Activated CD4-positive, CD25-positive, alpha-beta regulatory T cell treated with anti-CD3 and anti-CD28 coated beads, Interleukin-2, amount 50 U/mL, for 24 hours (primary cell): ENCODE data around the gene SLC45A3.
"Not testable (repeated sequence)": the region's sequence is repeated elsewhere in the genome, so short reads cannot be mapped to it uniquely, and the experiment has no call there.

Experiments
- ATAC-seq, 2 donors: fragments of 150-1000 bp; cut with Tn5 transposase; one replicate each; pipeline ENCODE4 v1.10.0; 2021; ENCODE audit warnings: mild to moderate bottlenecking in 1 of 2, moderate library complexity in 1 of 2

Gene SLC45A3, protein sequence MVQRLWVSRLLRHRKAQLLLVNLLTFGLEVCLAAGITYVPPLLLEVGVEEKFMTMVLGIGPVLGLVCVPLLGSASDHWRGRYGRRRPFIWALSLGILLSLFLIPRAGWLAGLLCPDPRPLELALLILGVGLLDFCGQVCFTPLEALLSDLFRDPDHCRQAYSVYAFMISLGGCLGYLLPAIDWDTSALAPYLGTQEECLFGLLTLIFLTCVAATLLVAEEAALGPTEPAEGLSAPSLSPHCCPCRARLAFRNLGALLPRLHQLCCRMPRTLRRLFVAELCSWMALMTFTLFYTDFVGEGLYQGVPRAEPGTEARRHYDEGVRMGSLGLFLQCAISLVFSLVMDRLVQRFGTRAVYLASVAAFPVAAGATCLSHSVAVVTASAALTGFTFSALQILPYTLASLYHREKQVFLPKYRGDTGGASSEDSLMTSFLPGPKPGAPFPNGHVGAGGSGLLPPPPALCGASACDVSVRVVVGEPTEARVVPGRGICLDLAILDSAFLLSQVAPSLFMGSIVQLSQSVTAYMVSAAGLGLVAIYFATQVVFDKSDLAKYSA

DNA sequence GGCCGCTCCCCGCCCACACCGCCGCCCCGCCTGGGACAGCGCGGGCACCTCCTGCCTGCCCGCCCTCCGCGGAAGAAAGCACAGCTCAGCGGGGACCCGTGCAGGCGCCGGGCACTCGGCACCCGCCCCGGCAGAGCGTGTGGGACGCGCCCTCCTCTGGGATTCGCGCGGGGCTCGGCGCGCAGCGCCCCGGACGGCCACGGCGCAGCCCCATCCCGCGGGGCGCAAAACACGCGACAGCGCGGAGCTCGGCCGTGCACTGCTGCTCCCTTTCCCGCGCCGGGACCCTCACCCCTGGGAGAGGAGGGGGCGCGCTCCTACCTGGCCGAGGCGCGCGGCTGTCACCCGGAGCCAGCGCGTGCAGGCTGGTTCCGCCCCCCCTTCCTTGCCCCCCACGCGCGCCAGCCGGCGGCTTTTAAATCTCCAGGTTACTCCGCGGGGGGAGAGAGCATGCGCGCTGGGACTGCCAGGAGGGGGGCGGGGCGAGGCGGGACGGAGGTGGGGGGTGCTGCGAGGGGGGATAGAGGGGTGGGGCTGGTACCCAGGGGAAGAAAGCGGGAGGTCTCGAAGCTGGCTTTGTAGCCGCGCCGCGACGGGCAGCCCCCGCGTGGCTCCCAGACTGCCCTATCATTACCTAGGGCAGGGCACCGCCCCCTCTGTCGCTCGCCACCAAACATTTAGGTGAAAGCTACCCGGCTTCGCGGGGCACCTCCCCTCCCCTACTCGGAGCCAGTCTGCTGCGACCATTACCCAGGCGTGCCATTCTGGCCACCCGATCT is at the start of gene SLC45A3:
Gene SLC45A3 (minus strand): TSS at position 437 of the 779 bp plus-strand sequence. CDS start 15,853 bp downstream, outside the sequence.
- ATAC-seq, result peak; percentile 72 to 76

DNA sequence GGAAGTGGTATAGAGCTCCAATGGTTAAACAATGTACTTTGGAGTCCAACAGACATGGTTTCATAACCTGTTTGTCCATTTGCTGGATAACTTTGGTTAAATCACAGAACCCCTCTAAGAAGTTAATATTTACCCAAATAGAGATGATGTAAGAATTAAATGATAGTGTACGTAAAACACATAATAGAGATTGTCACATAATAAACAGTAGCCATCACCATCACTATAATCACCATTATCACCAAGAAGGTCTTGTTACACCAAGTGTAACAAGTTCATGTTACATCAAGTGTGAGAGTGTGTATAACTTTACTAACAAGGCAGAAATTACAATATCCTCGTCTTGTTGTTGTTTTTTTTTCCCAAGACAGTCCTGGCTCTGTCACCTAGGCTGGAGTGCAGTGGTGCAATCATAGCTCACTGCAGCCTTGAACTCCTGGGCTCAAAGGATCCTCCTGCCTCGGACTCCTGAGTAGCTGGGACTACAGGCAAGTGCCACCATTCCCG is 46.4 kb upstream of the SLC45A3 start:
- no peak for ATAC-seq

DNA sequence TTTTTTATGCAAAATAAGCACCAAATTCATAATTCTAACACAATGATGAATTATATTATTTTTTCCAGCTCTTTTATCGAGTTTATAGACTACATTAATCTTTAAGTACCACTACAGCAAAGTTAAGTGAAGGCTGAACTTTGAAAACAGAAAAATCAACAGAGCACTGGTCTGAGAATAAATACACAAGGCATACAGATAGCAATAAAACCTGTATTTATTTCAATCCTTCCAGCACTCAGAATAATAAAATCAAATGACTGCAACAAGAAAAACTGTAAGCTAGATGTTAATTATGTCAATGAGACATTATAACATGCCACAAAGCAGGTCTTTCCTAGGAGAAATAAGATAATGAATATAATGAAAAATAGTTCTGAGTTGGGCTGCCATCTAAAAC is 45.2 kb upstream of the SLC45A3 start:
- ATAC-seq, result no peak

DNA sequence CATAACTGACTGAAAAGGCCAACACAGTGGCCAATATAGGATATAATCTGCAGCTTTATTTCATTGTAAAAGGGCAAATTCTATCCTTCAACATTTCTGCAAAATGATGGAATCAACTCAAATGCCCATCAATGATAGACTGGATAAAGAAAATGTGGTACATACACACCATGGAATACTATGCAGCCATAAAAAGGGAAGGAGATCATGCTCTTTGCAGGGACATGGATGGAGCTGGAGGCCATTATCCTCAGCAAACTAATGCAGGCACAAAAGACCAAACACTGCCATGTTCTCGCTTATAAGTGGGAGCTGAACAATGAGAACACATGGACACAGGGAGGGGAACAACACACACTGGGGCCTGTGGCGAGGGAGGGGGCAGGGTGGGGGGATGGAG is 40.4 kb upstream of the SLC45A3 start:
- not testable (repeated sequence) for ATAC-seq

DNA sequence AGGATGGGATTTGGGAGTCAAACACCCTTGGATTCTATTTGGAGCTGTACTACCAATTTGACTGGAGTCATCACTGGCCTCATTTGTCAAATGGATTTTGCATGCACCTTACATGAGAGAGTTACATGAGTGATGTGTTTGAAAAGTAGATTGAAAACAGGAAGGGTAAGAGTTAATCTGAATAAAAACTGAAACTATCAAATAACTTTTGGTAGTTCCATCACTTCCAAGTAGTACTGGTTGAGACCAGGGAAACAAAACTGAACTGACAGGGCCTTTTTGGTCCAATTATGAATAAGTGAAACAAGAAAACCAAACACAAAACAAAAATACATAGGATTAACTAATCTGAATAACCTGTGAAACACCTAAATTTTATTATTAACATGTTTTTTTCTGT is 39.5 kb upstream of the SLC45A3 start:
- peak; percentile 61 to 70 for ATAC-seq

DNA sequence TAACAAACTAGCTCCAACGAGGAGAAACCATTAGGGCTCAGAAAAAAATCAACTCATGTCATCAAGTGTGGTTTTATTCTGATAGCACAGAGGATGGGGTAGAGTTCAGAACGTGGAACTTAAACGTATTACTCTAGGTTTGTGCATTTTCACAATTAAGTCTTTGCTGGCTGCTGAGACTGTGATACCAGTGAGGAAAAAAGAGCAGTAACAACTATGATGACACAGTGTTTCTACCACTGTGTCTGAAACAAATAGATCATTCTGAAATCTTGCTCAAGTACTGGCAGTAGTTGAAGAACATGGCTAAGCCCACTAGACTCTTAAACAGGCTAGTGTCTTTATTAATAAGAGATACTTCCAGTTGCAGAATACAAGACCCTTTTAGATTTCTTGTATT is 38.7 kb upstream of the SLC45A3 start:
- peak in 1 of 2 donors; percentile 21 for ATAC-seq

DNA sequence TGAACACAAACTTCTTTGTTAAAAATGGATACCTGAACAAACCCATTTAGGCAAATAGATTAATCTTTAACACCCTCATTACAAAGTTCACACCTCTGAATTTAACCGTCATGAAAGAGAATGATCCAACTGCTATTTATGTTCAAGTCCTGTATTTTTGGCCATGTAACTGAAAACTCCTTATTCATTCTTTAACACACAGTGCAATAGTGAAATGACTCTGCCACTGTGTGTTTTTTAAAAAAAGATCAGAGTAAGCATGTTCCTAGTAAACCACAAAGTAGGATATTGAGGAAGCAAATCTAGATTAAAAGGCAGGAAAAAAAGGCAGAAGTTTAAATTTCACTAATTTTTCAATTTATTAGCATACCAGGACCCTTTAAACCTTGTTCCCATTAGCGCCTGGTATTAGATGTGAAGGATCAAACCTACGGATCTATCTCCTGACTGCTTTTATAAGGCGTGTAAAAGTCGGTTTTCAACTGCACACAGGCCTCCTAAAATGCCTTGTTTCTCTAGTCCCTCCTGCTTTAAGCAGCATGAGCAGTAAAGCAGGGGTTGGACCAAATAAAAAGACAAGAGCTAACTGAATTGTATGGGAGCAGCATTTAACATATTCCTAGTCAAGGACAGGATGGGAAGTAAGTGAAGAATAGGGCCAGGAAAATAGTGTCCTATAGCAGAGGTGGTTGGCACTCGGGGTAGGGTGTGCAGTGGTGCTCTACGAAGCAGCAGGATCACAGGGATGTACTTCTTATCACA is 36.2 kb upstream of the SLC45A3 start:
- ATAC-seq, result no peak

DNA sequence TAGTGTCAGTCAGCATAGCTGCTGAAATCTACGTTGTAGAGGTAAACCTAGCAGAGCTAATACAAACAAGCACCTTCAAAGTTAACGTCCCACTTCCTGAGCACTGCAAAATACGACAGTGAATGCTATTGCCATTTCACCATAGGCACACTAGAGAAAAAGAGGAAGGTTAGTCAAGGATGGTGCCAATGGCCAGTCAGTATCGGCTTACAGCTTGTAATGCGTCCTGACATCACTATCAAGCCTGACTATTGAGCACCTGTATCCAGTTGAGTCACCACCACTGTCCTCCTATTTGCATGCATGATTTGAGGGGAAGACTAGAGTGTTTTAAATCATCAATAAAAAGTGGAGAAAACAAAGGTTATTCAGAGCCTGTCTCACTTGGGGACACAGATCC is 35.3 kb upstream of the SLC45A3 start:
- ATAC-seq, result no peak

DNA sequence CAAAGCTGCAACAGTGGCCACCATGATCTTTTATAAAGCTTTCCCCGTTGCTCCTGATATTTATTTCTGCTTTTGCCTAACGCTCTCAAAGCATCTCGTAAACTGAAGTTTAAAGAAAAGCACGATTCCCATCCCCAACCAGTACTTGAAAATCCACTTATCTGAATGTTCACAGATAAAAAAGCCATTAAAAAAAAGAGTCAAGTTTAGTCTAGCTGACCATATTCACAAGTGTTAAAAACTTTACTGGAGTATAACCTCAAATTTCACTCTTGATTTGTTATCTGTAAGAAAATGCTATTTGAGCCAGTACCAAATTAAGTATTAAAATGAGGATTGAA is 34.6 kb upstream of the SLC45A3 start:
- no peak for ATAC-seq

DNA sequence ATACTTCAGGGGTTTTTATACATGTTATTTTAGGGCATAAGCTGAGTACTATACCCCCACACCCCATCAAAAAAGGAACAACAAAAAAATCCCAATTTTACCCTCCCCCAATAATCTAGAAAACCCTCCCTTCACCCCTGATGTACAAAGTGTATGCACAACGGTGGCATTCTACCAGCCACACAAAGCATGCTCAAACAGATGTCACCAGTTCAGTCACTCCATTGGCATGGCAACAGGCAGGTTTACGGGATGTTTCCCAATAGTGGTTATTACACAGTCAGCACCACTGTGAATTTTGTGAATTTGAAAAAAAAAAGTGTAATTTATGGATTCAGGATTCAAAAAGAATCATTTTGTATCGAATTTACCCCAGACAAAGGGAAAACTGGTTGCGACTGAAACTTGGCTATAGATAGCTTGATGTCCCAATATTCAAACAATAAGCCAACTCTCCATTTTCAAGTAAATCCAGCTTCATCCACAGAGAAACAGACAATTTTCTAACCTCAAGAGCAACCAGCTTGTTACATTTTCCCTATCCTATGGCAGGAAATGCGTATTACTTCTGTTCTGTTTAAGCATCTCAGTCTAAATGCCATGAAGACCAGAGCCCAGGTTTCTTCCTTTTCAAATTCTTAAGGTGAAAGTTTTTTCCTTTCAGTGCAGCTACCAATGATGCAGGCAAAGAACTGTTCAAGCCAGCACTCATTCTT is 34.0 kb upstream of the SLC45A3 start:
- no peak for ATAC-seq

DNA sequence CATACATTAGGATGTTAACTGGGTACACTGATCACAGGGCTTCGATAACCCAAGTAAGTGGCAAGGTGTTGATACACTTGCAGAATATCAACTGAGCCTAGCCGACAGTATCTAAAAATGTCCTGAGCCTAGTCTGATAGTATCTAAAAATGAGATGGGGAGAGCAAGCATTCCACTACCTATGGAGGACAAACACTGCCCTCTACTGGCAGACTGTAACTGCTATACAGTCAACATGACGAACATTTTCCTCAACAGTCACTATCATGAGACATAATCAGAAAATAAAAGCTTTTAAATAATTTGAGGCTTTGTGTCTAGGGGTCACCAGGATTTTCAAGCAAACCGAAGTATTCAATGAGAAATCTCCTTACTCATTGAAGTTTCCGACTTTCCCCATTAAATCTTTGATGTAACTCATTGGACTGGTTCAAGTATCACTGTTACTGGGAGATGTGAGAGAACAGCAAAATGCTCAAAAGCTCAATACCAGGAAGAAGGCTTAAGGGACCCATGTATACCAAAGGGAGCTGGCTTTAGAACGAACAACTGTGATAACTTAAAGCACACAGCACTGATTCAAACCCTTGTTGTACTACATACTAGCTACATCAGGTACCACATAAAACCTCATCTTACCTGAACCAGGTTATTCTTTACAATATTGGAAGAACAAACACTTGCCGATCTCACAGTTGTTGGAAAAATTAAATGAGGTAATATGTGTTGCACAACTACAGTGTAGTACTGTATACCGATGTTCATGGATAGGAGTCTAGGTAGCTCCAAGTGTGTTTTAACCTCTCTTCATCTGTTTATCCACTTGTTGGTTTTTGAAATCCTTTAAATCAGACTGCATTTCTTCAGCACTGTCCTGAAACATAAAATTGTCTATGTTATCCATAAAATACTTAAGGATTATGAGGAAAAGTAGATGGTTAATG is 31.1 kb upstream of the SLC45A3 start:
- peak; percentile 91 to 94 for ATAC-seq

DNA sequence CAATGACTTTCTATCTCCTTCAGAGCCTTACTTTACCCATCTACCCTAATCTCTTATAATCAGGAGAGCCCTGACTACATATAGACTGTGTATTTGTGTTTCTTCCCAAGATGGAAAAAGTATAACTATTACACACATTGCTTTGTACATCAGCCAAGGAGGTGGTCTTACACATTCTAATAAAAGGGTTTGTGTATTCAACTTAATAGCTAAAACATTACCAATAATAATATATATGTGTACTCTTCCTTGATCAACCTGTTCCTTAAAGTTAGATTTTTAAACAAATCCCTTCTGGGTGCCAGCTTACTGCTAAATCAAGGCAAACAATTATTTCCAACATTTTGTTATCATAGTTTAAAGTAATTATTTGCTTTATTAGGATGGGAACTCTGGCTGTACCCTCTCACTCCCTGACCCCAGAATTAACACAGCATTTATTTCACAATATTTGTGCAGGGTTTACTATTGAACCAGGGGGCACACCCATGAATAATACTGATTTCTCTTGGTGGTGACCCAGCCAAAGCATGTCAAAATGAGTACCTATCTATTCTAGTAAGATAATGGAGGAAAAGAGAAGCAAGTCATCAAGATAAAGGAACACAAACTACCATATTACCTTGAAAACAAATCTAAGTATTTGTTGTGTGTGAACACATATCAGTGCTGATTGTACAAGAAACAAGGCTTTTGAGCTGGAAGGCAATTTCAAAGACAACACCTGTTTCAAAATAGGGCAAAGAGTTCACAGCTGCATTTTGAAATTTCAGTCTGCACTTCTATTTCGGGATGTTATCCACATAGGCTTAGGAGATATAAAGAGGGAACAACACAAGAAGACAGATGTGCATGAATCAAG is 30.1 kb upstream of the SLC45A3 start:
- ATAC-seq, result no peak

DNA sequence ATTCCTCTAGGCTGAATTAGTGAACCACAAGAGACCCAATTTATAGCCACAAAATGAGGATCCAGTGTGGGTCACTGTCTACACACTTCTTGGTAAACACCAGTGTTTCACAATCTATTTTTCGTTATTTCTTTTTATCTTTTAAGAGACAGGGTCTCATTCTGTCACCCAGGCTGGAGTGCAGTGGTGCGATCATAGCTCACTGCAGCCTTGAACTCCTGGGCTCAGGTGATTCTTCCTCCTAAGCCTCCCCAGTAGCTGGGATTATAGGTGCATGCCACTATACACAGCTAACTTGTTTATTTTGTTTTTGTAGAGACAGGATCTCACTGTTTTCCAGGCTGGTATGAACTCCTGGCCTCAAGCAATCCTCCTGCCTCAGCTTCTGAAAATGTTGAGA is 29.3 kb upstream of the SLC45A3 start:
- ATAC-seq, result no peak

DNA sequence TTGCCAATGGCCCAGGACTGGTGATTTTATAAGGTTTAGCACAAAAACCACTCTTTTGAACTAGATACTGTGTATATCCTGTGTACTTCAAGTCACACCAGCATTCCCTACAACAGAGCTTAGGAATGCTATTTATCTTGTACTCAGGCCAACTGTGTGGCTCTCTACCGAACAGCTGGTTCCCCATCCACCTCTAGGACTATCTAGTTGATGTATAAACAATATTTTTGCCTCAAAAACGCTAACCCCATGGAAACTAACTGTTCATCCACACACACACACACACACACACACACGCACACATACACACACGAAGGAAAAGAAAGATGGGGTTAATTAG is 28.7 kb upstream of the SLC45A3 start:
- ATAC-seq, result no peak

DNA sequence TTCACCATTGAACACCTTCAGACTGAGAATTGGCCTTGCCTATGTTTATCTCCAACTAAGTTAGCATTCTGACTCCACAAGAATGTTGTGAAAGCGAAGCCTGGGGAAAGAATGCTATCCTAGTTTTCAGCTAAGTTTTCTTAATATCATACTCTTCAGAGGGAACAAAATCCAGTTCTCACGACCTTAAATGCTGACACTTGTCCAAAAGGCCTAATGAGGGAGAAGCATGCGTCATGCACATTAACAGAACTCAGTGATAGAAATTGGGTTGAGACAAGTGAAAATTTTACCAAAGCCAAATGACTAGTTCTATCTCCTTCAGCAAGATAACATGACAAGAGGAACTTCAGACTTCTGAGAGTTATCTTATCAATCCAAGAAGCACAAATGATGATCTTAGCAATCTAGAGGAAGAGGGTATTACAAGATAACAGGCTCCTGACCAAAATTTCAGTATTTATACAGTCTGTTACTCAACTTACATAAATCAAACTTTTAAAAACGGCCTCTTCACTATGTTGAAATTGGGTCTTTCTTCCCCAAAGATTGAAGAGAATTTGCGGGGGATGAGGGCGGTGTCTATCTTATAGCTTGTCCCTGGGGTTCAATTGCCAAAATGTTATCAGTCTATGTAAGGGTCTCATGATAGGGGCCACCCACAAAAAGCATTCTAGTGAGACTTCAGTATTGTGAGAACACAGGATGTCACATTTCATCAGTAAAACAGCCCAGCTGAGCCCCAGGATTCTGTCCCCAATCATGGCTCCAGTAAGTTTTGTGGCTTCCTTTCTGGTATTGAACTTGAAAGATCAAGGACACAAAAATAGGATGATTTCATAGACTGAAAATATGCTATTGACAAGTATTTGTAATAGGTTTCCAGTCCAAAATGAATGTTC is 26.5 kb upstream of the SLC45A3 start:
- ATAC-seq, result no peak

DNA sequence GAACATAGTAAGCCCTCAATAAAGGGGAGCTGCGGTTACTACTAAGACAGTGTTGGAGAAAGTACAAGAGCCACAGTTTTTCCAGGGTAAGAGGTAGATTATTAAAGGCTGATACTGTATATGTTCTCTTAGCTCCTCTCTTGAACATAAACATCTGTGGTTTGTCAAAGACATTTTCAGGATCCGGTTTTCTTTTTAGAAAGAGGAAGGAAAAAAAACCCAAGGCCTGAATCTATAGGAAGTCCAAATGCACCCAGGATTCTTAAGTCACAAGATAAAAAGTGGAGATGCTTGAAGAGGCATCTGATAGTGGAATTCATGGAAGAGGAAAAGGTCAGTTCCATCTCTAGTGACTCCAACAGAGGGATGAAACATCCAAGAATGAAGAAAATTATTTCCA is 24.6 kb upstream of the SLC45A3 start:
- no peak for ATAC-seq

DNA sequence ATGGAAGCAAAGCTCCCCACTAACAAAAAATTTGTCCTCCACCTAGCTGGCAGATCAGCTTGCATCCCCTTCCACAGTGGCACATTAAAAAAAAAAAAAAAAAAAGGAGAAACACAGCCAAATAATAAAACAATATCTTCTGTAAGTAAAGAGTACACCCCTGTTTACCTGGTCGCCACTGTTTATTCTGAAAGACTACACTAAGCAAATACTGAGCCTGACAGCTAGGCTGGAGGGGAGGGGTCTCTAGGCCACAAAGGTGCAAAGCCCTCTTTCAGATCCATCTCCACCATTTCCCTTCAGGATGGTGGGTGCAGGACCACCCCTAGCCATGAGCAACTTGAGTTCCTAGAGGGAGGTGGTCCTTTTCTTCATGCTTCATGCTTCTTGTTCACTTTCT is 22.8 kb upstream of the SLC45A3 start:
- ATAC-seq, result no peak

DNA sequence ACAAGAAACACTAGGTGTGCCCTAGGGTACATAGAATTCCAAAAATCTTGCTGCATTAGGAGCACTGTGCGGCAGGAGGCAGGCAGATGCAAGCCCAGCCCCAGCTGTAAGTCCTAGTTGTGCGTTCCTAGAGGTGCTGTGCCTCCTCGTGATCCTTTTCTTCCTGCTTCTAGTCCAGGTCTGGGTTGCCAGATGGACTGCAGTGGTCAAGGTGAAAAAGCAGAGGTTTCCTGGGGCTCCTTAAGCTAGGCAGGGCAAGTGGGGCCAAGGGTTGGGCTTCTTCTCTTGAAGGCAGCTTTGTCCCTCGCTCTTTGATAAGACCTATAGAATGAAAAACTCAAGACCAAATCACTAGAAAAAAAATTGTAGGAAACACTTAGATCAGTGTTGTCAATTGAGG is 21.6 kb upstream of the SLC45A3 start:
- ATAC-seq, result no peak

DNA sequence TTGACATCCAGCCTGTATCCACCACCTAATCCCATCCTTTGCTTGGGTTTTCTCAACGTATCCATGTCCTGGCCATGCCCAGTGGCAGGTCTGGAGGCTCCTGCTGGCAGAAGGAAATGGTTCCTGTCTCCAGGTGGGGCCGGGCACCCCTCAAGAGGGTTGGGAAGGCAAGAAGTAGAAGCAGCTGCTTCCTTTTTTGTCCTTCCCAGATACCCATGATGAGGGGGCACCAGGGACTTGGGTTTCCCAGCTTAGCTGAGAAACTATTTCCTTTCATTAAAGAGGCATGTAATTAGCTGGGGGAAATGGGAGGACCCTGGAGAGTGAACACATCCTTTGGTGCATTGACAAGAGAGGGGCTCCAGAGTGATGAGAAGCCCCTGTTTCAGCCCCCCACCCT is 21.1 kb upstream of the SLC45A3 start:
- ATAC-seq, result no peak
